Activated naive CD4-positive, alpha-beta T cell treated with anti-CD3 and anti-CD28 coated beads, Interleukin-2, amount 50 U/mL, for 24 hours (primary cell): ENCODE measurements around the gene RAB8B.

Experiments used
- H3K27ac Mint-ChIP-seq: one replicate; pipeline ENCODE4 v1.8.0; 2021; ENCODE audit warnings: mild to moderate bottlenecking, mixed read lengths
- H3K27me3 Mint-ChIP-seq: one replicate; pipeline ENCODE4 v1.8.0; 2021; ENCODE audit warnings: mixed read lengths
- H3K36me3 Mint-ChIP-seq: one replicate; pipeline ENCODE4 v1.8.0; 2021; ENCODE audit warnings: mixed read lengths
- H3K4me1 Mint-ChIP-seq: one replicate; pipeline ENCODE4 v1.8.0; 2021; ENCODE audit warnings: mixed read lengths
- H3K4me3 Mint-ChIP-seq: one replicate; pipeline ENCODE4 v1.8.0; 2021; ENCODE audit warnings: mild to moderate bottlenecking, mixed read lengths
- H3K9me3 Mint-ChIP-seq: one replicate; pipeline ENCODE4 v1.8.0; 2021; ENCODE audit warnings: mixed read lengths

The RAB8B gene

DNA sequence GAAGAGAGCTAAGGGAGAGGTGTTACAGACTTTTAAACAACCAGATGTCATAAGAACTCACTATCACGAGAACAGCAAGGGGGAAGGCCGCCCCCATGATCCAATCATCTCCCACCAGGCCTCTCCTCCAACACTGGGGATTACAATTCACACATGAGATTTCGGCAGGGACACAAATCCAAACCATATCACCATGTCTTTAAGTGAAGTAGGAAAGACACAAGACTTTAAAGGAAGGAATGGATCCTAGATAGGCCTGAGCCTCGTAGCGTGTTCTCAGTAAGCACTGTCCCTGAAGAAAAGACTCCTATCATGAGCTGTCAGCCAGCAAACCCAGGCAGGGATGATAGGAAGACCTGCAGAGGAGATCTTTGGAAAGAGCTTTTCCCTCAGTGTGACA is 17.0 kb upstream of the RAB8B start:
- H3K27me3 Mint-ChIP-seq = no peaks in the 10 kb centered on the region
- no peaks in the 10 kb centered on the region for H3K9me3 Mint-ChIP-seq
- H3K27ac Mint-ChIP-seq = no peak overlapping the region
- H3K36me3 Mint-ChIP-seq = no peaks in the 10 kb centered on the region
- peaks cover 5% of the 10 kb centered on the region for H3K4me1 Mint-ChIP-seq
- no peak overlapping the region for H3K4me3 Mint-ChIP-seq

DNA sequence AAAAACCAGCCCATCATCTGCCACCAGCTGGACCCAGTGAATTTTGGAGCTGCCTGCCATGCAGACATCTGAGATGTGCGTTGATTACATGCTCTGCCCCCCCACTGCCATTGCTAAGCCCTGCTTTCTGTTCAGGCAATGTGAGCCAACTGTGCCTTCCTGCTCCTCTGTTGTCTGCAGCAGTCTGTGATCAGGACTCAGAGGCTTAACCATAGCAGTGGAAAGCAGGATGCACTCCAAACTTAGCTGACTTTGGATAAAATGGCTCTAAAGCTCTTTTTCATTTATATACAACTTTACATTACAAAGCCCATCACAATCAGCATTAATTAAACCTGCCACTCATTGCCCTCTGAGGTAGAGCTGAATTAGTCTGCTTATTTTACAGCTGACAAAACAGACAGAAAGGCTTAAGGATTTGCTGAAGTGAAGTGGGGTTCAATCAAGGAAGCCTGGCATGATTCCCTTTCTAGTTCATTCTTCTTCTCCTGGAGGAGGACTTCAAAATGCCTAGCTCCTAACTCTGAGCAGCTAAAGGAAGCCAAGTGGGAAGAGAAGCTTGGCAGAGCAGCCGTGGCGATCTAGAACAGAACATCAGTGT is 16.5 kb upstream of the RAB8B start:
- Mint-ChIP-seq H3K9me3 (no peaks in the 10 kb centered on the region), H3K4me1 (peaks cover 11% of the 10 kb centered on the region), H3K36me3 (no peaks in the 10 kb centered on the region), H3K27ac (no peak overlapping the region), H3K4me3 (no peak overlapping the region), H3K27me3 (no peaks in the 10 kb centered on the region)

DNA sequence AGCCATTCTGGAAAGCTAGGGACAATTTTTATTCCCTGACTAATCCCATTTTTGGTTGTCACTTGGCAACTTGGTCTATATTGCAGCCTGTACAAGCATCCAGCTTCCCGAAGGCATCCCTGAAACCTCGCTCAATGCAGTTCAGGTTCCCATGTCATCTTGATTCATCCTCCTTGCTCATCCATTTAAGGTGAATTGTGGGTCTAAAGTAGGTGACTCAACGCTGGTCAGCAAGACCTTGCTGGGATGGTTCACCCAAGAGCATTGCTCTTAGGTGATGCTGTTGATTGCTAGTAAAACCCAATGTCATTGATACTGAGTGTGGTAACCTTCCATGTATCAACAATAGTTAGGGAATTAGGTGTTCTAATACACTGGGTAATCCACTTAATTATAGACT is 13.1 kb upstream of the RAB8B start:
- Mint-ChIP-seq H3K36me3 (no peaks in the 10 kb centered on the region), H3K9me3 (no peaks in the 10 kb centered on the region), H3K27me3 (no peaks in the 10 kb centered on the region), H3K4me3 (no peak overlapping the region), H3K4me1 (peaks cover 12% of the 10 kb centered on the region), H3K27ac (no peak overlapping the region)

DNA sequence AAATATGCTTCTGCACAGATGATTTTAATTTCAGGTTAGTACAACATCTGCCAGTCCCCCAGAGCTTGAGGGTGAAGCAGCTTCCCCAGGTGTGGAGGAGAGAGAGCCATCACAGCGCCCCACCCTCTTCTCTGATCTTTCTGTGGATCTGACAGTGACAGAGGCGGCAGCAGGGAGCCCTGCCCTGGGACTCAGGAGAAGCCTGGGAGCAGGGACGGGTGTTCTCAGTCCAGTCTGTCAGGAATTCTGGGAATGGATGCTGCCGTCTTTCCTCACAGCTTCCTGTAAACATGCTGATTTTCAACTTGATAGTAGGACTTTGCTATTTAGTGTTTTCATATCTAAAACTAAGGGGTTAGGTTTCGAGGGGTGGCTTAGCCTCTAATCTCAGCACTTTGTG is 11.4 kb upstream of the RAB8B start:
- no peaks in the 10 kb centered on the region for H3K36me3 Mint-ChIP-seq
- no peaks in the 10 kb centered on the region for H3K9me3 Mint-ChIP-seq
- peaks cover 12% of the 10 kb centered on the region for H3K4me1 Mint-ChIP-seq
- no peak overlapping the region for H3K27ac Mint-ChIP-seq
- H3K4me3 Mint-ChIP-seq = no peak overlapping the region
- no peaks in the 10 kb centered on the region for H3K27me3 Mint-ChIP-seq

DNA sequence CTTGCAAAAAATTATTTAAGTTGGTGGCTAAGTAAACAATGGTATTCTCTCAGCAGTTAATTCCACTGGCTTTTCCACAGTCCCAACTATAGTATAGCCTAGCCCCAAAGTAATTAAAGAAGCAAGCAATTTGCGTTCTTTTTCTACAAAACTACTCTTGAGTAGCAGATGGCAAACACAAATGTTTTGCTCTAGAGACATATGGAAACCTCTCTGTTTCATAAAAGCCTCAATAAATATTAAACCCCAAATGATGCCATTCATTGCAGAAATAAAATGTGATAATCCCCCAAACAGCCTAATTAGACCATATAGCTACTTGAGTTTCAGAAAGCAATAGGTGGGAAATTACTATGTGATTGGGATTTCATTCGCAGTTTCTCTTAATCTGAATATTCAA is 8.7 kb upstream of the RAB8B start:
- Mint-ChIP-seq H3K27me3 (no peaks in the 10 kb centered on the region), H3K36me3 (no peaks in the 10 kb centered on the region), H3K4me1 (peaks cover 12% of the 10 kb centered on the region), H3K9me3 (no peaks in the 10 kb centered on the region), H3K4me3 (no peak overlapping the region), H3K27ac (no peak overlapping the region)

DNA sequence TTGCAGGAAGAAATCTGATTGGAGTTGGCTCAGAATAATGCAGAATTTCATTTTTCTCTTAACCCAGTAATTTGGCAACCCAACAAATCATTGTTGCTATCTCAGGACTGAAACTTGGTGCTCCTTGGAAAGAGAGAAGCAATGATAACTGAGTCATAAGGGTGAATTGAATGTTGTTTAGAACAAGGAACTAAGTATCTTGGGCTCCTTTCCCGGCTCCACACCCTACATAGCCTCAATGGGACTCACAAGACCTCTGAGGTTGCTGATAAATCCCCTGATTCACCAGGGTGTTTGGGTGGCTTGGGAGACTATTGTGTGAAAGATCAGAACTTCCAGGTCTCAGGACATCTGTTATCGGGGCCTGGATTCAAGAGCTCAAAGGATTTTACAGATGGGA is 7.8 kb upstream of the RAB8B start:
- Mint-ChIP-seq H3K27ac (no peak overlapping the region), H3K36me3 (no peaks in the 10 kb centered on the region), H3K9me3 (no peaks in the 10 kb centered on the region)

DNA sequence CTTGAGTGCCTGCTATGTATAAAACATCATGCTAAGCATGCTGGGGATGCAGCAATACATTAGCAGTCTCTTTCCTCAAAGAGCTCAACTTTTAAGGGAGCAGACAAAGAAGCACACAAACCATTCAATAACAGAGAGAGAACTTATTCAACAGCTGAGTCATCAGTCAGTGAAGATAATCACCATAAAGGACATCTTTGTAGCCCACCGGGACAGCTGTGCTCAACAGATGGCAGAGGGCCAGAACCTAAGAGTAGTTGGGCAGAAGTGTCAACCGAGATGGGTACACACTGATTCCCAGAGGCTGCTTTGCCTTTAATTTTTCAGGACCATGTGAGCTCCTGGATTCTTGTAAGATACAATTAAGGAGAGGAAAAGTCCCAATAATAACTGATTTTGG is 4.2 kb upstream of the RAB8B start:
- Mint-ChIP-seq H3K36me3 (peaks cover under 1% of the 10 kb centered on the region), H3K4me3 (no peak overlapping the region), H3K4me1 (peaks cover 13% of the 10 kb centered on the region), H3K27me3 (no peaks in the 10 kb centered on the region), H3K9me3 (no peaks in the 10 kb centered on the region), H3K27ac (no peak overlapping the region)

More for the DNA sequence above, 7.8 kb upstream of the RAB8B start:
- Mint-ChIP-seq H3K4me3 (no peak overlapping the region), H3K27me3 (no peaks in the 10 kb centered on the region), H3K4me1 (peaks cover 12% of the 10 kb centered on the region)

DNA sequence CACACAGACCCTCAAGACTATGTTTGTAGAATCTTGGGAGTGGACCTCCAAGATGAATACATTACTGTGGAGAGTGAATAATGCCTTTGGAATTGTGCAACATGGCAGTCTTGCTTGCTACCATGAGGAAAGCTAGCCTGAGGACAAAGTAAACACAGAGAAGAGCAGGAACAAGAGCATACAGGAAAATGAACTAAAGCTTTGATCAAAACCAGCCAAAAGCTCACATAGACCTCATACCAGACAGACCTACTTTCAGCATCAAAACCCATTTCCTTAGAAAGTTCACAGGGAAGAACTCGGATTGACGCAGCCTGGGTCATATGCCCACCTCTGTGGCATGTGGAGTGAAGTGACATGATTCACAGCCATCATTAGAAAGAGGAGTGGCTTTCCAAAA is 3.3 kb upstream of the RAB8B start:
- Mint-ChIP-seq H3K4me1 (peaks cover 13% of the 10 kb centered on the region), H3K9me3 (no peaks in the 10 kb centered on the region), H3K27me3 (no peaks in the 10 kb centered on the region), H3K4me3 (no peak overlapping the region), H3K27ac (no peak overlapping the region), H3K36me3 (peaks cover 6% of the 10 kb centered on the region)

DNA sequence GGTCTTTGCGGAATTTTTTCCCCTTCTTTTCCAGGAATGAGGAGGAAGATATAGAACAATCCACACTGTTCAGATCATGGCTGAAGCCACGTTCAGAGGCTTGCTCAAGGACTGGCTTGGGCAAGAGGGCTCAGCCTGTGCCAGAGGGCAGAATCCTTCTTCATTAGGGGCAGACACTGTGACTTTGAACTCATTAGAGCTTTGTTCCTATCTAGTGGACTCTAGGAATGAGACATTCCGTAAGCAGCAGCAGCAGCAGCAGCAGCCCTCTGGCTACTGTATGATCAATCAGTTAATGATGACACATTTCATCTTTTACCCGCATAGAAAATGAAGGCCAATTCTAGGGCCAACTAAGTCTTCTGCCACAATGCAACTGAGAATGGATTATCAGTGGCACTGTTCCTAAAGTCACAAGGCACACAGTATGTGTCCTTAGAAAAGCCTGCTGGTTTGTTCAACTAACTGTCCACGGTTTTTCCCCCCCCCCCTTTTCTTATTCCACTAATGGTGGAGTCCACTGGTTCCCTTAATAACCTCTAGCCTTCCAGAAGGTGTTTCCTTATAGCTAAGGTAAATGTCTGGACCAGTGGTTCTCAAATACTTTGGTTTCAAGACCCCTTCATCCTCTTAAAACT is 1.7 kb upstream of the RAB8B start:
- Mint-ChIP-seq H3K27ac (no peak overlapping the region), H3K4me3 (peak overlapping the region; percentile 96), H3K4me1 (peaks cover 24% of the 10 kb centered on the region)

DNA sequence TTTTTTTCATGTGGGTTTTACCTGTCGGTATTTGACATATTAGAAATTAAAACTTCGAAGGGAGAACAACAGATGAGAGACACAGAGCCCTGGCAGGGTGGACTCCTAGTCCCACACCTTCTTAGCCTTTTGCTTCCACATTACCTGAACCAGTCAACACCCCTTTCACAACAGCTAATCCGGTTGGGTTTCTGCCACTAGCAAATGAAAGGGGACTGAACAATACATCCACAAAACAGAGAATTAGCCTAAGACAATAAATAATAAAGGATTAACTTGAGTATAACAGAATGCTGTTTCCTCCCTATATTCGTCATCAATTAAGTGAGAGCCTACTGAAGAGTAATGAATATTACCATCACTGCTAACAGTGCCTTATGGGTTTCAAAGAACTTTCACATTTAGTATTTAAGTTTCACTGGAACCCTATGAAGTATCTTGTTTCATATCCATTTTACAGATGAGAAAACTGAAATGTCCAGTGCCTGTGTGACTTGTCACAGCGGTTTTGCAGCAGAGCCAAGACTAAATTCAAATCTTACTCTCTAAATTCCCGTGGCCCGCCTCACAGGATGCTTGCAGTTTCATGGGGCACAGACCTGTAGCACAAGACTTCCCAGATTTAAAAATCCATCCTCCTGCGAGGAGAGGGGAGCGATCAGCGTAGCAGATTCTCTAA is 1.0 kb upstream of the RAB8B start:
- H3K36me3 Mint-ChIP-seq = peaks cover 16% of the 10 kb centered on the region
- no peaks in the 10 kb centered on the region for H3K9me3 Mint-ChIP-seq
- no peaks in the 10 kb centered on the region for H3K27me3 Mint-ChIP-seq
- peak overlapping the region; percentile 94 for H3K27ac Mint-ChIP-seq
- H3K4me3 Mint-ChIP-seq = peak overlapping the region; percentile 96
- peaks cover 26% of the 10 kb centered on the region for H3K4me1 Mint-ChIP-seq

More for the DNA sequence above, 1.7 kb upstream of the RAB8B start:
- no peaks in the 10 kb centered on the region for H3K9me3 Mint-ChIP-seq
- peaks cover 16% of the 10 kb centered on the region for H3K36me3 Mint-ChIP-seq
- no peaks in the 10 kb centered on the region for H3K27me3 Mint-ChIP-seq

DNA sequence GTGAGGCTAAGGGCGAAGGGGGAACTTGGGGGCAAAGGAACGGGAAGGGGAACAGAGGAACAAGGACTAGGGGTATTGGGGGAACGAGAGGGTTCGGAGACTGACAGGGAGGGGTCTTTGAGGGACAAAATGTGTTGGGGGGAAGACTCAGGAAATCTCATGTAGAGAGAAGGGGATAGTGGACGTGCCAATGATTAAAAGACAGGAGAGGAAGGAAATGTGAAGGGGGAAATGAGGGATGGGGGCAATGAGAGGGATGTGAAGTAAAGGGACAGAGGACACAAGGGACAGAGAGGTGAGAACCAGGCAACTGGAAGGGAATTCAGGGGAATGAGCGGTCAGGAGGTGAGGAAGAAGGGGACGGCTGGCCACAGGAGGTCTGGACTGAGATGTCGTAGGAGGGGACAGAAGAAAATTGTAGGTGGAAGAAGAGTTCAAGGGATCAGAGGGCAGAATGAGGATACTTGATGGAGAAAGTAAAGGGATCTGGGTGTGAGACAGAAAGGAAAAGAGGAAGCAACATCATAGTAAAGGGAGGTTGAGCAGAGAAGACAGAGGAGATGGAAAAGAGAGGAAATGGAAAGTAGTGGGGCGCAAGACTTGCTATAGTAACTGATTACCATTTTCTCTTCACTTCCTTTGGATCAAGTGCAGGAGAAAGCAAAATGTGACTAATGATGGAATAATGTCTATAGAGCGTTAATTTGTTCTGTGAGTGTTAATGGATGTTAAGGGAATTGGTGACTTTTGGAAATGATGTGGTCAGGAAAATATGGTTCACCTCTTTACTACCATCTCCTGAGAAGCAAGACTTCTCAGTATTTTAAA is 749 bp downstream of the RAB8B start:
- H3K27me3 Mint-ChIP-seq = no peaks in the 10 kb centered on the region
- H3K27ac Mint-ChIP-seq = peak overlapping the region; percentile 95
- peaks cover 24% of the 10 kb centered on the region for H3K36me3 Mint-ChIP-seq
- peaks cover 39% of the 10 kb centered on the region for H3K4me1 Mint-ChIP-seq
- H3K9me3 Mint-ChIP-seq = no peaks in the 10 kb centered on the region
- H3K4me3 Mint-ChIP-seq = peak overlapping the region; percentile 96

DNA sequence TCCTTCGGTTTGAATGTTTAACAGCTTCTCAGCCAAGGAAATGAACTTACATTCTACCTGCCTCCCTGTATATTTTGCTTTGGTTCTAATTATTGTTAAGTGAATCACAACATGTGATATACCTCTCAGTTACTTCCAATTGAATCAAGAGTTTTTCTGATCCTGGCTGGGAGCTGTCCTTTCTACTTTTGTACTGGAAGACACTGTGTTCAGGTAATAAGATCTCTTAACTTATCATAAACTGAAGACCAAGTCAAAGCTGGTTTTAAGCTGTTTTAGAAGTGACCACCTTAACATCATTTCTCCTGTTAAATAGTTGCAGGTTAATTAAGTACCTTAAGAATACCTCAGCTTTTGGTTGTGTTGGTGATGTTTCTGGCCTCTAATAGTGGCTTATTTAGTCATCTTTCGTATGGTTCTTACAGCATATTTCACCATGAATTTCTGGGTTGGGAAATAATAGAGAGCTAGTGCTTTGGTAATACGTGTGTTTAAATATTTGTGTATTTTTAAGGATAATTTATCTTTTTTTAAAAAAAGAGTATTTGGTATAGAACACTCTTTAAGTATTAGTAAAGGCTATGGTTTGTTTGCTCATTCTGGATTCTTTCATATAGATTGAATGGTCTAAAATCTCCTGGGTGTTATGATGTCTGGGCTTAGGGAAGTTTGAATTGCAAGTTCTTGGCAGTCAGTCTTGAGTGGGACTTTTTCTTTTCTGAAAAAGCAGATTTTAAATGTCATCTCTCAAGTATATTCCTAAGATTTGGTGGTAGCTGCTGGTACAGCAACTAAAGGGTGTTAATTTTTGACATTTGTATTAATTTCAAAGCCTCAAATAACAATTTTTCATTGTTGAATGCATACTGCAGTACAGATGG is 1.6 kb downstream of the RAB8B start:
- Mint-ChIP-seq H3K27ac (peak overlapping the region; percentile 98), H3K4me3 (peak overlapping the region; percentile 96), H3K9me3 (no peaks in the 10 kb centered on the region), H3K36me3 (peaks cover 29% of the 10 kb centered on the region), H3K27me3 (no peaks in the 10 kb centered on the region), H3K4me1 (peaks cover 48% of the 10 kb centered on the region)

DNA sequence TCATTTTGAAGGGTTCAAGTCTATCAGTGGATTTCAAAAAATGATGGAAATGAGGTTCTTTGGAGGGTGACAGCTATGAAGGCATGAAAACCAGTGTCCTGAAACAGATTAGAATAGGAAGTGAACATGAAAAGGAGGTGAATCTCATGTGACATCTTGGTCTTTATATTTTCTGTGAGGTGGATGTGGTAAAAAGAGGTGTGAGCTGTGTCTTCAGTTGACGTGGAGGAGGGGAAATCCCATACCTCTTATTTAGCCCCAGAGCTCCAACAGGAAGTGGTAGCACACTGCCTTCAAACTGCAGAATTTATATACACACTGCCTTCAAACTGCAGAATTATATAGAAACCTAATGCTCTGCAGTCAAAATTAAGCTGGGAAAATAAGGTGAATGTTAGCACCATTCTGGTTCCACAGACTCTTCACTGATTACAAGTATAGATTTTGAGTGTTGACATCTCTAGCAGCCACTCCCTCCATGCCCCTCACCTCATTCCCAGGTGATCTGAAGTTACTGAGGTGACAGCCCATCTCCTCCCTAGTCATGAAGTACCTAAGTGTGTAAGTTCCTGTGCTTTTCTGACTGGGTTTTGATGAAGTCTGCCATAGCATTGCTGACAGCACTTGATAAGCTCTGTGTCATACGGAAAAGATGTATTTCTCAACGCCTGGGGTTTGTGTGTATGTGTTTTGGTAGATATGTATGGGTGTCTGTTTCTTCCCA is 2.7 kb downstream of the RAB8B start:
- peak overlapping the region; percentile 96 for H3K4me3 Mint-ChIP-seq
- no peaks in the 10 kb centered on the region for H3K9me3 Mint-ChIP-seq
- H3K4me1 Mint-ChIP-seq = peaks cover 58% of the 10 kb centered on the region
- H3K27me3 Mint-ChIP-seq = no peaks in the 10 kb centered on the region
- H3K36me3 Mint-ChIP-seq = peaks cover 29% of the 10 kb centered on the region
- peak overlapping the region; percentile 98 for H3K27ac Mint-ChIP-seq

DNA sequence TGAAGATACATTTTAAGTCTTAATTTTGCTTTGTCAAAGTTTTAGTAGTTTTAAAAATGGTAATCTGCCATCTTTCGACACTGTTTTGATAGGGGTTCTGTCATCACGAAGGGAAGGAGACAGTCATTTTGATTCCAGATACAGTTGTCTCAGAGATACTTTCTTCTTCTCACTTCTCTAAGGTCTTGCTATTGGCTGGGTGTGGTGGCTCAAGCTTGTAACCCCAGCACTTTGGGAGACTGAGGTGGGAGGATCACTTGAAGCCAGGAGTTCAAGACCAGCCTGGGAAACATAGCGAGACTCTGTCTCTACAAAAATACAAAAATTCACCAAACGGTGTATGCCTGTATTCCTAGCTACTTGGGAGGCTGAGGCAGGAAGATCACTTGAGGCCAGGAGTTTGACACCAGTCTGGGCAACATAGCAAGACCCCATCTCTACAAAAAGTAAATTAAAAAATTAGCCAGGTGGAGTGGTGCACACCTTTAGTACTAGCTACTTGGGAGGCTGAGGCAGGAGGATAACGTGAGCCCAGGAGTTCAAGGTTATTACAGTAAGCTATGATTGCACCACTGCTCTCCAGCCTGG is 3.3 kb downstream of the RAB8B start:
- Mint-ChIP-seq H3K27me3 (no peaks in the 10 kb centered on the region), H3K4me3 (peak overlapping the region; percentile 96), H3K4me1 (peaks cover 65% of the 10 kb centered on the region), H3K27ac (peak overlapping the region; percentile 98), H3K9me3 (no peaks in the 10 kb centered on the region), H3K36me3 (peaks cover 32% of the 10 kb centered on the region)
